Measurements from ENCODE around the gene PGP.
A peak's percentile ranks its signal among the peaks of the same experiment; 100 is the strongest.

DNA sequence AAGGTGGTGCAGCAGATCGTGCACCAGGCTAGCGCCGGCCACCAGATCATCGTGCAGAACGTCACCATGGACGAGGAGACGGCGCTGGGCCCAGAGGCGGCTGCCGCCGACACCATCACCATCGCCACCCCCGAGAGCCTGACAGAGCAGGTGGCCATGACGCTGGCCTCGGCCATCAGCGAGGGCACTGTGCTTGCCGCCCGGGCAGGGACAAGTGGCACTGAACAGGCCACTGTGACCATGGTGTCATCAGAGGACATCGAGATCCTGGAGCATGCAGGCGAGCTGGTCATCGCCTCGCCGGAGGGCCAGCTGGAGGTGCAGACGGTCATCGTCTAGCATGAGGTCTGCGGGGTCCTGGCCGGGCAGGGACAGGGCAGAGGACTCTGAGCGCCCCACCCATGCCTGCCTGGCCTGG, 20.6 kb upstream of the PGP start:
- no peak; the same call in 1 of the 2 replicates for TF ChIP-seq POLR2AphosphoS5 (IDR thresholded peaks at IDR 0.05; ENCODE audit: low read depth, low read length)
- TF ChIP-seq, protein P1, sequence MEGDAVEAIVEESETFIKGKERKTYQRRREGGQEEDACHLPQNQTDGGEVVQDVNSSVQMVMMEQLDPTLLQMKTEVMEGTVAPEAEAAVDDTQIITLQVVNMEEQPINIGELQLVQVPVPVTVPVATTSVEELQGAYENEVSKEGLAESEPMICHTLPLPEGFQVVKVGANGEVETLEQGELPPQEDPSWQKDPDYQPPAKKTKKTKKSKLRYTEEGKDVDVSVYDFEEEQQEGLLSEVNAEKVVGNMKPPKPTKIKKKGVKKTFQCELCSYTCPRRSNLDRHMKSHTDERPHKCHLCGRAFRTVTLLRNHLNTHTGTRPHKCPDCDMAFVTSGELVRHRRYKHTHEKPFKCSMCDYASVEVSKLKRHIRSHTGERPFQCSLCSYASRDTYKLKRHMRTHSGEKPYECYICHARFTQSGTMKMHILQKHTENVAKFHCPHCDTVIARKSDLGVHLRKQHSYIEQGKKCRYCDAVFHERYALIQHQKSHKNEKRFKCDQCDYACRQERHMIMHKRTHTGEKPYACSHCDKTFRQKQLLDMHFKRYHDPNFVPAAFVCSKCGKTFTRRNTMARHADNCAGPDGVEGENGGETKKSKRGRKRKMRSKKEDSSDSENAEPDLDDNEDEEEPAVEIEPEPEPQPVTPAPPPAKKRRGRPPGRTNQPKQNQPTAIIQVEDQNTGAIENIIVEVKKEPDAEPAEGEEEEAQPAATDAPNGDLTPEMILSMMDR (IDR thresholded peaks at IDR 0.05), result no peak
- TF ChIP-seq, protein P2, sequence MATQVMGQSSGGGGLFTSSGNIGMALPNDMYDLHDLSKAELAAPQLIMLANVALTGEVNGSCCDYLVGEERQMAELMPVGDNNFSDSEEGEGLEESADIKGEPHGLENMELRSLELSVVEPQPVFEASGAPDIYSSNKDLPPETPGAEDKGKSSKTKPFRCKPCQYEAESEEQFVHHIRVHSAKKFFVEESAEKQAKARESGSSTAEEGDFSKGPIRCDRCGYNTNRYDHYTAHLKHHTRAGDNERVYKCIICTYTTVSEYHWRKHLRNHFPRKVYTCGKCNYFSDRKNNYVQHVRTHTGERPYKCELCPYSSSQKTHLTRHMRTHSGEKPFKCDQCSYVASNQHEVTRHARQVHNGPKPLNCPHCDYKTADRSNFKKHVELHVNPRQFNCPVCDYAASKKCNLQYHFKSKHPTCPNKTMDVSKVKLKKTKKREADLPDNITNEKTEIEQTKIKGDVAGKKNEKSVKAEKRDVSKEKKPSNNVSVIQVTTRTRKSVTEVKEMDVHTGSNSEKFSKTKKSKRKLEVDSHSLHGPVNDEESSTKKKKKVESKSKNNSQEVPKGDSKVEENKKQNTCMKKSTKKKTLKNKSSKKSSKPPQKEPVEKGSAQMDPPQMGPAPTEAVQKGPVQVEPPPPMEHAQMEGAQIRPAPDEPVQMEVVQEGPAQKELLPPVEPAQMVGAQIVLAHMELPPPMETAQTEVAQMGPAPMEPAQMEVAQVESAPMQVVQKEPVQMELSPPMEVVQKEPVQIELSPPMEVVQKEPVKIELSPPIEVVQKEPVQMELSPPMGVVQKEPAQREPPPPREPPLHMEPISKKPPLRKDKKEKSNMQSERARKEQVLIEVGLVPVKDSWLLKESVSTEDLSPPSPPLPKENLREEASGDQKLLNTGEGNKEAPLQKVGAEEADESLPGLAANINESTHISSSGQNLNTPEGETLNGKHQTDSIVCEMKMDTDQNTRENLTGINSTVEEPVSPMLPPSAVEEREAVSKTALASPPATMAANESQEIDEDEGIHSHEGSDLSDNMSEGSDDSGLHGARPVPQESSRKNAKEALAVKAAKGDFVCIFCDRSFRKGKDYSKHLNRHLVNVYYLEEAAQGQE (IDR thresholded peaks at IDR 0.05; ENCODE audit: insufficient read depth in 1 of 2, low read depth in 2 of 2, low read length in 1 of 2), result 0 out of 4 replicates have a peak, but pooled peaks of 1 of the 2 experiments have one; percentile 40
